GM13977 (cell line): Measurements from ENCODE around the gene TBRG4.
A peak's percentile ranks its signal among the peaks of the same experiment; 100 is the strongest.

Experiments used
- DNase-seq: peaks from one replicate; pipeline ENCODE4 v3.0.0; 2012; ENCODE audit warnings: low spot score
- CTCF ChIP-seq: IDR thresholded peaks from 2 replicates; pipeline ENCODE4 v1.5.1; 2012; ENCODE audit warnings: mild to moderate bottlenecking, control low read depth; ENCODE audit not compliant: insufficient read depth; ENCODE audit errors: extremely low read depth, missing control alignments
- in situ Hi-C: fragments of 300-500 bp; cut with MboI; formaldehyde crosslinking; loops from one replicate; pipeline ENCODE4 v1.12.0; 2022; ENCODE audit warnings: low sequenced_read_pairs, low pct_unique_long_range_greater_than_20kb, mixed read lengths, inconsistent platforms; ENCODE audit not compliant: unreplicated experiment

TBRG4 gene

GRCh38 chr7:45145881-45146280 is 34.4 kb upstream of the TBRG4 start:
- DNase-seq = no peak
- in situ Hi-C loops = loop anchor here (25.0 kb wide), 1 partner anchor 559 kb away; the partner anchor contains the start of gene TMED4
- no peak for TF ChIP-seq CTCF

- no peak for TF ChIP-seq CTCF
- in situ Hi-C loops = loop anchor here (25.0 kb wide), 1 partner anchor 556 kb away; the partner anchor contains the start of gene TMED4
- DNase-seq = no peak
Observed at GRCh38 chr7:45143616-45144015, 32.1 kb upstream of the TBRG4 start.

GRCh38 chr7:45140827-45141226 is 29.3 kb upstream of the TBRG4 start:
- in situ Hi-C loops = loop anchor here (25.0 kb wide), 1 partner anchor 554 kb away; the partner anchor contains the start of gene TMED4
- no peak for TF ChIP-seq CTCF

GRCh38 chr7:45138433-45139267 is 27.2 kb upstream of the TBRG4 start:
- no peak for TF ChIP-seq CTCF
- DNase-seq = no peak
- in situ Hi-C loops = loop anchor here (10.0 to 25.0 kb wide), 2 partner anchors 284 to 551 kb away; partner anchors contain the start of gene TMED4

More at GRCh38 chr7:45140827-45141226, 29.3 kb upstream of the TBRG4 start:
- DNase-seq = no peak

GRCh38 chr7:45136106-45137060 is 24.9 kb upstream of the TBRG4 start:
- in situ Hi-C loops = loop anchor here (10.0 to 25.0 kb wide), 2 partner anchors 282 to 549 kb away; partner anchors contain the start of gene TMED4
- peak; percentile 93 for TF ChIP-seq CTCF
- DNase-seq = peak; percentile 88

- no peak for DNase-seq
- no peak for TF ChIP-seq CTCF
- in situ Hi-C loops = loop anchor here (10.0 to 25.0 kb wide), 2 partner anchors 279 to 547 kb away; partner anchors contain the start of gene TMED4
Observed at GRCh38 chr7:45133877-45134276, 22.4 kb upstream of the TBRG4 start.
